ENCODE data around the gene HSPA14.
A peak's percentile ranks its signal among the peaks of the same experiment; 100 is the strongest.

Gene HSPA14

DNA sequence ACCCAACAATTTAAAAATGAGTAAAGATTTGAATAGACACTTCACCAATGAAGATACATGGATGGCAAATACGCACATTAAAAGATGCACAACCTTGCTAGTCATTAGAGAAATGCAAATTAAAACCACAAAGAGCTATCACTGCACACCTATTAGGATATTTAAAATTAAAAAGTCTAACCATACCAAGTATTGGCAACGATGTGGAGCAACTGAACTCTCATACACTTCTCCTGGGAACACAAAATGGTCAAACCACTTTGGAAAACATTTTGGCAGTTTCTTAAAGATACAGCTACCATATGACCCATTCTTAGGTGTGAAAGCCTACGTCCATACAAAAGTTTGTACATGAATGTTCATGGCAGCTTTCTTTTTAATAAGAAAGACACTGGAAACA lies 79.7 kb downstream of the HSPA14 start:
- H3K4me3 ChIP-seq (ENCODE audit: control insufficient read depth in 1 of 7, extremely low read depth in 1 of 7, insufficient read depth in 4 of 7, low read depth in 2 of 7, low read length in 6 of 7): peak overlapping the region in 1 of 7 experiments; percentile 2
- no peak for DNase-seq
- CTCF ChIA-PET: no interaction called here
- no peaks in the 10 kb centered on the region for H3K27me3 ChIP-seq (replicated peaks in 2 of 5; ENCODE audit: control insufficient read depth in 4 of 5, insufficient read depth in 5 of 5, low read length in 4 of 5)
- no peak overlapping the region for H3K27ac ChIP-seq (ENCODE audit: insufficient read depth in 1 of 2, low read depth in 1 of 2, low read length in 2 of 2, poor library complexity in 1 of 2, severe bottlenecking in 2 of 2)
- no peaks in the 10 kb centered on the region for H3K4me1 ChIP-seq (ENCODE audit: control extremely low read depth in 1 of 4, control insufficient read depth in 4 of 4, insufficient read depth in 4 of 4, low read length in 3 of 4)
- 100% methylated on average over 1 of the region's 3 CpGs for WGBS (ENCODE audit: insufficient coverage)
- peaks cover 0 to 29% (median 20%) of the 10 kb centered on the region in 5 experiments for H3K9me3 ChIP-seq (ENCODE audit: control extremely low read depth in 1 of 5, control insufficient read depth in 4 of 5, insufficient read depth in 2 of 5, low read depth in 1 of 5, low read length in 4 of 5)
- peaks cover 41 to 97% (median 72%) of the 10 kb centered on the region in 4 experiments for H3K36me3 ChIP-seq (ENCODE audit: control insufficient read depth in 4 of 4, insufficient read depth in 4 of 4, low read length in 3 of 4)
- POLR2A ChIA-PET: no interaction called here

DNA sequence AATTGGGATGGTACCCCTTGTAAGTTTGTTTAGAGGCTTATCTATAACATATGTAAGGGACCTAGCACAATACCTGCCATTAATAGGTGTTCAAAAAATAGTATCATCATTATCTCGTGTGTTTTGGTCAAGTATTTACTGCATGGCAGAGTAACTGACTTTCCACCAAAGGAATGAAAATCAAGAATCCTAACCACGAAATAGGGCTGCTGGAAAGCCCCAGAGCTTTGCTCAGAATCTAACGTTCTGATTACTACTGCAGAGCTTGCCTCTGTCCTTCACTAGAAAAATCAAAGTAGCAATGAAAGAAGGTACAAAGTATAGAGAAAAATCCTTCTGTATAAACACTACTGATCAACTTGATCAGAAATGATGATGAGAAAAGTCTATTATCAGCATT lies 80.9 kb downstream of the HSPA14 start:
- WGBS (ENCODE audit: insufficient coverage): no CpG with 5 or more reads among the region's 3 CpGs
- ChIA-PET POLR2A (no interaction called here), CTCF (interaction anchor here (2.0 kb wide), 1 partner anchor 14 kb away, joined by 7 read pairs; no protein-coding TSS in a partner anchor)
- no peaks in the 10 kb centered on the region for H3K4me1 ChIP-seq (ENCODE audit: control extremely low read depth in 1 of 4, control insufficient read depth in 4 of 4, insufficient read depth in 4 of 4, low read length in 3 of 4)
- no peaks in the 10 kb centered on the region for H3K27me3 ChIP-seq (replicated peaks in 2 of 5; ENCODE audit: control insufficient read depth in 4 of 5, insufficient read depth in 5 of 5, low read length in 4 of 5)
- peaks cover 0 to 29% (median 19%) of the 10 kb centered on the region in 5 experiments for H3K9me3 ChIP-seq (ENCODE audit: control extremely low read depth in 1 of 5, control insufficient read depth in 4 of 5, insufficient read depth in 2 of 5, low read depth in 1 of 5, low read length in 4 of 5)
- no peak for DNase-seq
- H3K36me3 ChIP-seq (ENCODE audit: control insufficient read depth in 4 of 4, insufficient read depth in 4 of 4, low read length in 3 of 4): peaks cover 43 to 96% (median 71%) of the 10 kb centered on the region in 4 experiments
- H3K4me3 ChIP-seq (ENCODE audit: control insufficient read depth in 1 of 7, extremely low read depth in 1 of 7, insufficient read depth in 4 of 7, low read depth in 2 of 7, low read length in 6 of 7): no peak overlapping the region
- H3K27ac ChIP-seq (ENCODE audit: insufficient read depth in 1 of 2, low read depth in 1 of 2, low read length in 2 of 2, poor library complexity in 1 of 2, severe bottlenecking in 2 of 2): no peak overlapping the region
